Activated T-cell treated with anti-CD3 and anti-CD28 coated beads for 48 hours (primary cell): ENCODE measurements around the gene RNF220.

Source experiments
- DNase-seq: peaks from one replicate; pipeline ENCODE4 v3.0.0-alpha.2; 2020; ENCODE audit warnings: low read depth

RNF220 gene

GRCh38 chr1:44436401-44437106 lies 31.5 kb downstream of the RNF220 start:
- DNase-seq: no peak

DNA sequence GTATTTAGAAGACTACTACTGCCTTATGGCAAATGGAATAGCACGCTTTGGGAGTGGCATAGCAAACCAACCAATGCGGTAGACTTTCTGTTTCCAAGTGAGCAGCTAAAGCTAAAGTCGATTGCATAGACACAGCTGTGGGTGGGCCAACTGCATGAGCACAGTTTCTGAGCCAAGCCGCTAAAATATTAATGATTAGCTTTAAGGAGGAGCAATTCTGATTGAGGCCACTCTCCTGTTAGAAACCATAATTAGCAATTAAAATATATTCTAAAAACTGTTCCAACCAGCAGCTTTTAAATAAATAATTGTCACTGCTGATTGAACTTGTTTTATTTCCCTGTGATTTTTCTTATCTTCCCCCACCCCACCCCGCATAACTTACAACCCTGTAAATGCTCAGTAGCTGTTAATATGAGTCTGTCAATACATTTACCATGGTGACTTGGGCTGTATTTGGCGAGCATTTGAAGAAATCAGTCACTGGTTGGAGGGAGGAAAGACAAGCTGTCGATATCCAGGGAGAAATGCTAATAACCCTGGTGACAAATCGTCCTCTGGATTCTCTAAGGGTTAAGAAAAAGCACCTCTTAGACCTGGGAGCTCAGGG lies 32.2 kb downstream of the RNF220 start:
- no peak for DNase-seq

- no peak for DNase-seq
Measured at GRCh38 chr1:44442791-44443190, 37.7 kb downstream of the RNF220 start.

DNA sequence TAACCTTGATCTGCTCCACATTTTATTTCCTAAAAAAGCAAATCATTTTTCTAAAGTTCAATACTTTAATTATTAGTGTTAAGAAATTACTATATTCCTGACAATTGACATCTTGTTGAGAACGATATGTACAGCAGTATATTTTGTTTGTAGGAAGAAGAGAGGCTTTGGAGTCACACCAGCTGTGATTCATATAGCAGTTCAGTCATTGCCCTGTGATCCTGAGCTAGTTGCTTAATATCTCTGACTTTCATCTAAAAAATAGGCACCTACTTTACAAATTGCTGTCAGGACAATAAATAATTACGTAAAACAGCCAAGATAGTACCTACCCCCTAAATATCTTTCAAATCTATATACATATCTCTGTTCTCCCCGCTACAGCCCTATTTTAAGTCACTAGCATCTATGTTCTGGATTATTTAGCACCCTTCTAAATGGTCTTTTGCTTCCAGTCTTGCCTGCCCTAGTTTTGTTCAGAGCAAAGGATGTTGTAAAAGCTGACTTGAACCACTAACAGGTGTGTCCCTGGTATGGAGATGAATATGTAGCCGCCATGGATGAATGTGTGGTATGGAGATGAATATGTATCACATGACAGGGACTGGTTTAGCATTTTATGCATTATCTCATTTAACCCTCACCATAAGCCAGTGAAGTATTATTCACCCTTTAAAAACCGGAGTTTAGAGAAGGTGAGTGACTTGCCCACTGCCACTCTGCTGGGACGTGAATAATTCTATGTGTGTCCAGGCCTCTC lies 42.2 kb downstream of the RNF220 start:
- no peak for DNase-seq

GRCh38 chr1:44453798-44454349 lies 48.8 kb downstream of the RNF220 start:
- DNase-seq: no peak

GRCh38 chr1:44454704-44455103 lies 49.6 kb downstream of the RNF220 start:
- no peak for DNase-seq

GRCh38 chr1:44460107-44460882 lies 55.2 kb downstream of the RNF220 start:
- DNase-seq: no peak

DNA sequence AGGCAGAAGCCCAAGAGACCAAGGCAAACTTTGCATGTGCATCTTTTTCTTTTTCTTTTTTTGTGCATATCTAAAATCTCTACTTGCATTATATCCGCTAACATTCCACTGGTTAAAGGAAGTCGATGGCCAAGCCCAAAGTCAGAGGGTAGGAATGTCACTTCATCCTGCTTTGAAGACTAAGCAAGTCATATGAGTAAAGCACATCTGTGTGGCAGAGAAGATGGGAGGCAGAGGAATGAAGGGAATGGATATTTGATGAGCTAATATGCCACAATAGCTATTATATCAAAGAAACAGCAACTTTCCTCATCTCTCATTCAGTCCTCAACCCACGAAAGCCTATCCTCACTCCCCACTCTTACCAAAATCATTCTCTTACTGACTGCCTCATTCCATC lies 59.3 kb downstream of the RNF220 start:
- no peak for DNase-seq

- DNase-seq: no peak
Measured at GRCh38 chr1:44467566-44467965, 62.5 kb downstream of the RNF220 start.

DNA sequence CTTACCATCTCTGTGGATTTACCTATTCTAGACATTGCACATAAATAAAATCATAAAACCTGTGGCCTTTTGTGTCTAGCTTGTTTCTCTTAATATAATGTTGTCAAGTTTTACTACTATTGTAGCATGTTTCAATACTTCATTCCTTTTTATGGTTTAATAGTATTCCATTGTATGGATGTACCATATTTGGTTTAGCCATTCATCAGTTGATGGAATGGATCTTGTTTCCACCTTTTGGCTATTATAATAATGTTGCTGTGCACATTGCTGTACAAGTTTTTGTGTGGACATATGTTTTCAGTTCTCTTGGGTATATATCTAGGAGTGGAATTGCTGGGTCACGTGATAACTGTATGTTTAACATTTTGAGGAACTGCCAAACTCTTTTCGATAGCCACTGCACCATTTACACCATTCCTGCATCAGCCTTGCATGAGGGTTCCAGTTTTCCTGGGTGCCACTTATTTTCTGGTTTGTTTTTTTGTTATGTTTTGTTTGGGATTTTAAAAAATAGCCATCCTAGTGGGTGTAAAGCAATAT lies 66.9 kb downstream of the RNF220 start:
- DNase-seq: no peak

DNA sequence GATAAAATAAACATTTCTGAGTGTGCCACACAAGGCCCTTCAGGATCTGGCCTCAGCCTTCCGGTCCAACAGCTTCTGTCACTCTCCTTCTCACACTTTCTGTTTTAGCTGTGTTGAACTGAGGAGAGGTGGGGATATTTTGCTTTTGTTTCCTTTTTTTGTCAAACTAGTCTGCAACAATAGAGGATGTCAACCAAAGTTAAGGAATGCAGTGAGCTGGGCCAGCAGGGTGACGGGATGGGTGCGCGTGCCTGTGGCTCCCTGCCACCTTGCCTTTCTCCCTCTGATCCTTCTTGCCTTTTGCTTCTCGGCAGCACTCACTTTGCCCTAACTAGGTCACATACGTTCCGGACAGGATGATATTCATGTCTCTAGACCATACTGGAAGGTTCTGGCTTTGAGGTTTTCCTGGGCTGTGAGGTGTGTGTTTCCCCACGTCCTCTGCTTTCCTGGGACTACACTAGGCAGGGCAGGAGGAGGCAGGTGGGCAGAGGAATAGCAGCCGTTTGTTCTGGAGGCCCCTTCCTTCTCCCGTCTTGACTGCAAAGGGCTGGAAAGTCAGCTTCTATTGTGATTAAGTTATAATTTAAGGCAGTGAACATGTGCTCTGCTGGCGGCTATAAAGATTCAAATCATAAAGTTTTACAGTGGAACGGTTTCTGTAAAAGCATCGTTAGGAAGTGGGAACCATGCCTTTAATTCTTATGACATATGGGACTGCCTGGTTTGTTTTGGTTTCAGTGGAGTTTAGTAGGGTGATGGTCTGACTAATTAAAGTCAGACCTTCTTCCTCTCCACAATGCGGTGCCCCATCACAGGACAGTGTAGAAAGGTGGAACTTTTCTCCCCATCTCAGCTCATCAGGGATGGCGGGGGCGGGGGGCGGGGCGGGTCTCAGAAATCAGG lies 67.8 kb downstream of the RNF220 start:
- DNase-seq: no peak

GRCh38 chr1:44476891-44477290 lies 71.8 kb downstream of the RNF220 start:
- no peak for DNase-seq

GRCh38 chr1:44481701-44482100 lies 76.6 kb downstream of the RNF220 start:
- no peak for DNase-seq

GRCh38 chr1:44483089-44483874 lies 78.2 kb downstream of the RNF220 start:
- no peak for DNase-seq

DNA sequence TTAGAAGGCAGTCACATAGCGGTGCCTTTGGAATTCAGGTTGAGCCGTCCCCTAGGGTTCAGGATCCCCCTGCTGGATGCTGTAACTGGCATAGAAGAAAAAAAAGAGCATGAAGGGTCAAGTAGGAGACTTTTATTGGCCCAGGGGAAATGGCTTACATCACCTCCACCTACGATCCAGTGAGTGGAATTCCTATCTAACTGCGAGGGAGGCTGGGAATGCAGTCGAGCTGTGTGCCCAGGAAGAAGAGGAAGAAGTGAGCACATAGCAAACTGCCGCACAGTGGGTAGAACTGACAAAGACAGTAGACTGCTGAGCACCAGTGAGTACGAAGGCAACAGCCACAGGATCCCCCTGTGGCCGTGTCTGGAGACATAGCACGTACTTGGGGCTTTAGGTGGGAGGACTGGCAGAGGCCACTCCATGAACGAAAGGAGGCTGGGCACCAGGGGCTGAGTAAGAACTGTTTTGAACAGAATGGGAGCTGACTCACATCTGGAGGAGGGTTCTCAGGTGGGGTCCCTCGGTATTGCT lies 79.2 kb downstream of the RNF220 start:
- DNase-seq: no peak

DNA sequence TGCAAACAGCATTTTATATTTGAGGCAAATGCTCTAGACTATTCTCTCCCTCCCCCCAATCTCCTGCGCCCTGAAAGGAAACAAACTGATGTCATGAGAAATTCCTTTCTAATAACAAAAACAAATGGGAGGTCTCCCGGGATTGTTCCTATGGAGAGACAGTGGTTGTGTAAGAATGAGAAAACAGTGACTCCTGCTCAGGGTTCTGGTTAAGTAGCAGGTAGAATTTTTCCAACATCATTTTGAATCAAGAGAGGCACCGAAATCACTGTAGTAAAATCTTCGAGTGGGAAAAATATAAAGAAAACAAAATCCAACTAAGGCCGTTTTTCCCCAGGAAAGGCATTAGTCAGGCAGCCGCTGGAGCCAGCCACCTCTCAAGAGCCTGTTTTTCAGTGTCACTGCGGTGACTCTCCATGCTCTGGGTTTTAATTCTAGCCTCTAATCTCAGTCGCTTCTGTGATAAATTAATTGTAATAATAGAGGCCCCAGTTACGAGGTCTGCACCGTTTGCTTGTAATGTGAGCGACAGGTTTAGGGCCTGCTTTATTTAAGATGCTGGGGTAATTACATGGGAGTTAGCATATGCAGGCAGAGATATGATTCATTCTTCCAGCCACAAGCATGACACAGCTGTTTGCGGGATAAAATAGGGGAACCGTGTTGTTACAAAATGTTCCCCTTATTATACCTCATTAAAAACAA lies 80.3 kb downstream of the RNF220 start:
- DNase-seq: no peak

DNA sequence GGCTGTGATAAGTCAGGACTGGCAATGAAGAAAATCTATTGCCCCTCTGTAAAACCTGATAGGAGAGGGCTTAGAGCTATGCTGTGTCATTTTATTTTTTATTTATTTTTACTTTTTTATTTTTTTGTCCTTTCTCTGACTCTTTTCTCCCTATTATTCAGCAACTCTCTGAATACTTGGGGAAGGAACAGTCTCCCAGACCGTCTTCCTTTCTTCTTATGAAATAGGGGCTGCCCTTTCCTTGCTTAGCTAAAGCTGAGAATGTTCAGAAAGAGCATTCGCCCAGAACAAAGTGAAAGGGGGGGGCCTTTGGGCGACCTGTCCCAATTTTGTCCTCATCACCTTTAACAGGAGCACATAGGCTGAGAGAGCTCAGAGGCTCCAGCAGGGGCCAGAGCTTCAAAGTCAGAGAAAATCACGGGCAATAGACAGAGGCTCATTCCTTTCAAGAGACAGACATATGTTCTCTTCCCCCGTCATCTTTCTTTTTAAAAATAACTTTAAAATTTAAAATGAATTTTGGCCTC lies 80.9 kb downstream of the RNF220 start:
- no peak for DNase-seq

GRCh38 chr1:44489481-44489880 lies 84.4 kb downstream of the RNF220 start:
- no peak for DNase-seq
